Measurements from ENCODE around the gene LYPD6B.

The LYPD6B gene

DNA sequence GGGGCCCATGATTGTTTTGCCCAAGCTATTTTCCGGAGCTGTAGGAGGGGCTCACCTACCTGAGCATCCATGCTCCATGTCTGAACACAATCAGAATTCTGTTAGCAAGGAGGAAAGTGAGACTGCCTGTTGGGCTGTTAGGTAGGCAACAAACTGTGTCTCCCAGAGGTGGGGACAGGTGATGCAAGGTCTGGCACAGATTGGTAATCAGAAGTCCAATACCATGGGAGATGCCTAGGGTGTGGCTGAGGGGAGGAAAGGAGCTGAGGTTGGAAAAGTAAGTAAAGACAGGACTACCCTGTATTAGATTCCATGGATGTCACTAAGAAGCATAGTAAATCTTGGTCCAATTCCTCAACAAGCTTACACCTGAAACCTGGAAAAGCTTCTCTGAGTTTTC is 3.0 kb downstream of the LYPD6B start:
- no peak for DNase-seq (ENCODE audit: low read depth)

DNA sequence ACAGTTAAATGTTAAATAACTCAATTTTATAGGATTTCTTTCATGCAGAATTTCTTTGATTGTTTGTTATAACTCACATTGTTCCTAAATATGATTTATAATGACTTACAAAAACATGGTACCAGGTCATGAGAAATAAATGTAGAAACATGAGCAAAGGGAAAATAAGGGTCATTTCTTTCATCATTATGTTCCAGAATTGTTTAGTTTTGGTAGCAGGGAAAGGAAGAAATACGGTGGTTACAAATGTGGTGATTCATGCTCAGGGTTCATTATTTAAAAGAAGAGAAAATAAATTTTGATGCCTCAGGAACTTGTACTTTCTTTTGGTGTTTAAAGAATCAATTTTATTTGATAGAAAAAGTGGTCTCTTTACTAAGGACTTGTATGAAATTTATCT is 4.4 kb downstream of the LYPD6B start:
- no peak for DNase-seq (ENCODE audit: low read depth)

DNA sequence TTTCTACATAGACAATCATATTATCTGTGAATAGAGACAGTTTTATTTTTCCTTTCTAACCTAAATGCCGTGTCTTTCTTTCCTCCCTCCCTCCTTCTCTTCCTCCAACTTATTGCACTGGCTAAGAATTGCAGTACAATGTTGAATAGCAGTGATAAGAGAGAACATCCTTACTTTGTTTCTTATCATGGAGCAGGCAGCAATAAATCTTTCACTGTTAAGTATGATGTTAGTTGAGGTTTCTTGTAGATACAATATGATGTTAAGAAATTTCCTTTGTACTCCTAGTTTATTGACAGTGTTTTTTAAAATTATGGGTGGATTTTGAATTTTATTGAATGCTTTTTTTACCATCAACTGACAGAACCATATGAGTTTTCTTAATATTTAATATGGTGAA is 6.0 kb downstream of the LYPD6B start:
- DNase-seq (ENCODE audit: low read depth) = no peak

DNA sequence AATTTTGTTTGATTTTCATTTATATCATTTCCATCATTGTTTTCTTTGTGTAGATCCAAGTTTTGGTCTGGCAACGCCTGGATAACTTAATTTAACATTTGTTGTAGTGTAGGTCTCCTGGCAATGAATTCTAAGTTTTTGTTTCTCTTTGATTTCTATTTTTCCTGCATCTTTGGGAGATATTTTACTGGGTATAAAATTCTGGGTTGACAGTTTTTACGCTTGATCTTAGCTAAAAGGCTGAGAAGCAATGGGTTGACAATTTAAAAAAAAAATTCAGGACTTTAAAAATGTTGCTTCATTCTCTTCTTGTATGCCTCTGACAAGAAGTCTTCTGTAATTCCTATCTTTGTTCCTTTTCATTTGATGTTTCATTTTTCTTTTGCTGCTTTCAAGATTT is 8.6 kb downstream of the LYPD6B start:
- no peak for DNase-seq (ENCODE audit: low read depth)

DNA sequence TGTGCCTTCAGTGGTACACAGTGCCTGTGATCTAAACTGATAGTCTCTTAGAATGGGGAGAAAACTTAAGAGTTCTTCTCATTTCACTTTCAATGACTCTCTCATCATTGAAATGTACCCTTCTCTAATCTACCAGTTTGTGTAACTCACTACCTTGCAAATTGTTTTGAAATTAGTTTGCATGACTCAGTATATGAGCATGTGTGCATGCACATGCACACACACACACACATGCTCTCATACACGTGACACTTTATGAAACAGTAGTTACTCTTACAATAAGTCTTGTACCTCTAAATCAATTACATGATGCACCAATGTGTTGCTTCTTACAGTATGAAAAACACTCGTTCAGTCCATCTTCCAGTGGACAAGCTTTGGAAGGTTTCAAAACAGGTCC is 10.6 kb downstream of the LYPD6B start:
- no peak for DNase-seq (ENCODE audit: low read depth)

DNA sequence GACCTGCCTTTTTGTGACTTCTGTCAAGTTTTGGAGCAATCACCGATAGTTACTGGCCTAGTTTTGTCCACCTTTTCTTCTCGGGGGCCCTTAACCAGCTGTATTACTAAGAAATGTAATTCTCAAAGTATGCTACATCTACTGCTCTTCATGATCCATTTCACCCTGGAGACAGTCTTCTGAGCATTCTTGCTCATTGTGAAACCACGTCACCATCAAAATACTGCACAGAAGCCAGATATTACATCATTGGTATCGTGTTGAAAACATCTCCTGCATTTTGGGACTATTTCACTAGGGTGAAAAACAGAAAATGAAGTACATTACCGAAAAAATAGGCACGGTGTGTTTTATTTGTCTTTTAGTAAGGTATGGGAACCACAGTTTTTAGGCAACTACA is 11.7 kb downstream of the LYPD6B start:
- DNase-seq (ENCODE audit: low read depth) = no peak

DNA sequence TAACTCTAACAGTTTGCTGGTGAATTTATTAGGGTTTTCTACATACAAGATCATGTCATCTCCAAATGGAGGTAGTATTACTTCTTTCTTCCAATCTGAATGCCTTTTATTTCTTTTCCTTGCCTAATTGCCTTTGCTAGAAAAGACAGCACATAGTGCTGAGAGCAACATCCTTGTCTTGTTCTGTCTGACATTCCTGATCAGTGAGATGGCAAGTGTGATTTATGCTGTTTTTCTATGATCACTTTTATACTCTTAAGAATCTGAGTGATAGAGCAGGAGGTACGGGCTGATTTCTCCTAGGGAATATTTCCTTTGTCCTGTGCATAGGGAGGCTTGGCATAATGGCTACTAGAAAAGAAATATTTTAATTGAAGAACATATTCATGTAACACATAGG is 17.3 kb downstream of the LYPD6B start:
- DNase-seq (ENCODE audit: low read depth) = no peak

DNA sequence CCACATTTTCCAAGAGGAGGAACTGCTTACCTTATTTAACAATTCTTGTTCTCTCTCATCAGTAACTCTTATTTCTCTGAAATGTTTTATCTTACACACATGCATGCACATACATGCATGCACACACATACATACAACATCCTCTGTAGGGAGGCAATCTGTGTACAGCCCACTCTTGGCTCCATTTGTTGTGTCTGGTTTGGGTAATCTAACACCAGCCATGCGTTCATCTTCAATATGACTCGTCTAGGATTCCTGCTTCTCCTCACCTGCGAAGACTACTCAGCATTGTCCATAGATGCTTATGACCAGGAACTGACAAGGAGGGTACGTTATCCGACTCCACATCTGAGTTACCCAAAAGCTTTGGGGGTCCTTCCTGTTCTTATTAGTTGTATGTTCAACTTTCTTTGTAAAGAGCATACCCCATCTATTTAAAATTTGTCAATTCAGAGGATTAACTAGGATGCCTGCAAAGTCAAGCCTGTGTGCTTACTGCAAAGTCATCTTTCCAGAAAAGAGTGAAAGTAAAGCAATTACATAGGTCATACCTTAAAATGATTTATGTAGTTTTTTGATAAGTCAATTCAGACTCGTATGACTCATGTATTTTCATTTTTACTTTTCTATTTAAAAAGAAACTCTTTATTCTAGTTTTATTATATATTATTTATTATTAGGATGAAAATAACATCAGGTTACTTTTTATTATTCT is 18.2 kb downstream of the LYPD6B start:
- DNase-seq (ENCODE audit: low read depth) = no peak

DNA sequence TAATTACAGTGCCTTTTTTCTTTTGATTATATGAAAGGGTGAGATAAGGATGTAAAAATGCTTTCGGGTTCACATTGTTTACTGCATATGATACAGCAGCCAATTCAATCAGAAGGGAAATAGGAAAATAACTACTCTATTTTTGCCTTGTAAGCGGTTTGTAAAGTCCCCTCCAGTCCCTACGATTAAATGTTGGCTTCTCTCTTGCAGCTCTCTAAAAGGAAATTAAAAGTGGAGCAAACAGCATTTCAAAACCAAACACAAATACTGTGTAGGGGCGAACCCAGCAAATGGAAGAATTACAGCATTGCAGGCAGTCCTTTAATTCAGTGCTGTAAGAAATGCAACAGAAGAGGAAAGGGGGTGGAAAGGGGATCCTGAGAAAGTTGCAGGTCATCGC is 18.9 kb downstream of the LYPD6B start:
- DNase-seq (ENCODE audit: low read depth) = no peak

DNA sequence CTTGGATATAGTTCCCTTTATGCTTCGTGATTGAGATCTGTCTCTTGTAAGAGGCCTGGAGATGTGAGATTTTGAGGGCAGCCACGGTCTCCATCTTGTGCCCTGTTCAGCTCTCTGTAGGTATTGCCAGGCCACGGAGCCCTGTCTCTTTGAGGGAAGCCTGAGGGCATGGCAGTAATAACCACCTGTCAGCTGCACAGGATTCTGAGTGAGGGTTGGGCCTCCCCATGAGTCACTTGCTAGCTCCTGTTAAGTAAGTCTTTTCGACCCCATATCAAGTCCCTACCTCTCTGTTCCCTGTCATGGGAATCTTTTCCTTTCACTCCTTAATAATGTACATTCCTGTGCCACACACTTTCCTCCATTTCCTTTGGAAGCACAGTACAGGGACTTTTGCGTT is 20.4 kb downstream of the LYPD6B start:
- no peak for DNase-seq (ENCODE audit: low read depth)

DNA sequence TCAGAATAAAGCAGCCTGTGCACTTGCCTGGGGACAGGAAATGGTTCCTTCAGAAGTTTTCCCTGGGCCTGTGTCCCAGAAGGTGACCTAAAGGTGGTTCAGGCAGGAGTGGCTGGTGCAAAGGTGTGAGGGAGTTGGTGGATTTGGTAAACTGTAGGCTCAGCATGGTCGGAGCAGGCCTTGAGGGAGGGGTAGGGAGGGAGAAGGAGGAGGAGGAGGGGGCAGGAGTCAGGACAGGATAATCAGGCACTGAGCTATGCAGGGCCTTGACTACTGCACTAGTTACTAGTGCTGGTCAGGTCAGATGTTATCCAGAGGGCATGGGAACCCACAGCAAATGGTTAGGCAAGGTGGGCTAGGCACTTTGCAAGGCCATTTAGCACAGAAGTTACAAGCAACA is 21.3 kb downstream of the LYPD6B start:
- no peak for DNase-seq (ENCODE audit: low read depth)

DNA sequence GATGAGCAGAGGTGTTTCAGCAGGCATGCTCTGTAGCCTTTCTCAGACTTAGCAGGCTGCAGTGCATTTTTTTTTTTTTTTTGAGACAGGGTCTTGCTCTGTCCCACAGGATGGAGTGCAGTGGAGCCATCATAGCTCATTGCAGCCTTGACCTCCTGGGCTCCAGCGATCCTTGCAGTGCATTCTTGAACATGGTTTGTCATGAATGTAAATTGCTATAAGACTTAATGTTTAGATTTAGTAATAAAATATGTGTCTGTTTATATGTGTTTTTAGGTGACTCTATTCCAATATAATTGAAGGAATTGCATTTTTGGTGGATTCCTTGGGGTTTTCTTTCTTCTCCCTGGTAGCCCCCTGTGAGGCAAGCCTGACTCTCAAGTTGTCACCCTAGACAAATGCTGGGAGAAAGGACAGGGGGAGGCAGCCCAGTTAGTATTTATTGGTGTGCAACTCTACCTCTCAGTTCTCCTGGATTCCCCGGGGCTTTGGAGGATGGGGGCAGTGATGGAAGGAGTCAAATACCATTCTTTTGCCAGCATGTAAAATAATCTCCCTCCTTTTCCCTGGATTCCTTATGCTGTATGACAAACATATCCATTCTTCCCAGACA is 22.7 kb downstream of the LYPD6B start:
- DNase-seq (ENCODE audit: low read depth) = no peak

DNA sequence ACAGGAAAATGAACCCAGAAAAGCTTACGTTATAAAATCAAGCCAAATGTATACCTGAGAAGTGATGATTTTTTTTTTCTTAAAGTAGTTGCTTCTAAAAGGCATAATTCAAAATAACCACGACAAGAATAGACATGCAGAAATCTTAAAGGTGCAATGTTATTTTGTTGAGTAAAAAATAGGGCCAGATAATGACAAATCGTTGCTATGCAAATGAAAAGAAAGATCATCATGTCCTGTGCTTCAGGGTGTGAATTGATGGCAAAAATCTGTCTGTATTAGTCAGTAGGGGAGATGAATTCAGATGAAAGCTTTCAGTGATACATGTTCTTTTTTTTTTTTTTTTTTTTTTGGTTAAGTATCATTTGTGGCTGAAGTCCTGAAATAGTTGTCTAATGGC is 24.0 kb downstream of the LYPD6B start:
- DNase-seq (ENCODE audit: low read depth) = no peak

DNA sequence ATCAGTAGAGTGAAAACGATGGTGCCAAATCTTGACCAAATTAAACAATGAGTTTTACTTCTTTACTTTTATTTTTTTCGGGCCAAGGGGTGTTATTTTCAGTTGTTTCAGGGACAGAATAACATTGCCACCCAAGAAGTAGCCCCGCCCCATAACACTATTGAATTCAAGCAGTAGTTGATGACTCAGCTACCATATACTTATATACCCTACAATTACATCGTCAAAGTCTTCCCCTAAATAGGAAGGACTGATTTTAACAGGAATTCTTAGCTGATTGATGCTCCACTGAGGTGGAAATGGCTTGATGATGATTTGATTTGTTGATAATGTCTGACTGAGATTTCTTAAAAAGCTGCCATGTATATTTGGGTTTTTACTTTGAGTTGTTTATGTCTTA is 24.7 kb downstream of the LYPD6B start:
- DNase-seq (ENCODE audit: low read depth) = no peak

DNA sequence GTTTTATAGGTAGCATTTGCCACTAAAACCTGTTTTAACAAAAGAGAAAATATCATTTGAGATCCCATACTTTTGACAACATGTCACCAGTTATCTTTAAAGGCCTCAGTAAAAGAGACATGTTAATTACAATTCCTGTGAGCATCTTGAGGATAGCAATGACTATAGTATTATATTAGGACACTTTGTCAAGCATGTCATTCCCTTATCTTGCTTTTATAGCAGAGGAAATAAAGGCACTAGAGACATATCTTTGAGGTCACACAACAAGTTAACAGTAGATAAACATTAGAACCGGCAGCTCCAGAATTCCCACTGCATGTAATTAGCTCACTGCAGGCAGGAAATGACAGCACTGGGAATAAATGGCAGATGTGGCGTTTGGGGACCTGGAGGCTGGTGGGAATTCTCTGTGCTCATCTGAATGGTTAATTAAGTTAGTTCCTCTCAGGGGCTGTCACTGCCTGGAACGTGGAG is 25.9 kb downstream of the LYPD6B start:
- no peak for DNase-seq (ENCODE audit: low read depth)

DNA sequence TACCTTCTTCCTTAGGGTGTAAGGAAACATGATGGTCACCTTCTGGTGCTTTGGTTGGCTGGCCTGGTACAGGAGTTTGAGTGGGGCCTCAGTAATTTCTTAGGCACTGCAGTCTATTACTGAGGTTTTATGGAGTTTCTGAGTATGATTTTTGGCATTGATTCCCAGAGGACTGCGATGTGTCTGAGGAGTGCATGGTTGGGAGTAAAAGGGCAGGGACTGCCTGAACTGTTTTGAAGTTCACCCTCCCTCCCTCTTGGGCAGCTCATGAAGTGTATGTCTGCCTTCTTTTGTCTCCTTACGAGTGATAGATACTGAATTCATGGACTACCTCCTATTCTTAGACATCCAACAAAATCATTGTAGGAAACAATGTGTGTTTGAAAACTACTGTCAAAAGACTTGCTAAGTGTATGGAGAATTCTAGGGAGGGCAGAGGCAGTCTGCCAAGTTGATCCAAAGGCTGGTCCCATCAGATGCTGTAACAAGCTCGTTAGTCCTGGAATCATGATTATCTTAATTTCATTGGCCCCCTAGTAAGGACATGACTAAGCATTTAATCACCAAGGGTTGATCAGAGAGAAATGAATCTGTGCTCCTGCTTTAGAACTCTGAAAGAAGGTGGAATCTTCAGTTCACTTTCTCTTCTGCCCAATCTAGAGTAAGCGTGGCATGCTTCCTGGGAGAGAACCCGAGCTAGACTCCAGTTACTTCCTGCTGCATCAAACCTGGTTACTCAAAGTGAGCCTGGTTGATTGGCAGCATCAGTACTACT is 26.5 kb downstream of the LYPD6B start:
- no peak for DNase-seq (ENCODE audit: low read depth)

DNA sequence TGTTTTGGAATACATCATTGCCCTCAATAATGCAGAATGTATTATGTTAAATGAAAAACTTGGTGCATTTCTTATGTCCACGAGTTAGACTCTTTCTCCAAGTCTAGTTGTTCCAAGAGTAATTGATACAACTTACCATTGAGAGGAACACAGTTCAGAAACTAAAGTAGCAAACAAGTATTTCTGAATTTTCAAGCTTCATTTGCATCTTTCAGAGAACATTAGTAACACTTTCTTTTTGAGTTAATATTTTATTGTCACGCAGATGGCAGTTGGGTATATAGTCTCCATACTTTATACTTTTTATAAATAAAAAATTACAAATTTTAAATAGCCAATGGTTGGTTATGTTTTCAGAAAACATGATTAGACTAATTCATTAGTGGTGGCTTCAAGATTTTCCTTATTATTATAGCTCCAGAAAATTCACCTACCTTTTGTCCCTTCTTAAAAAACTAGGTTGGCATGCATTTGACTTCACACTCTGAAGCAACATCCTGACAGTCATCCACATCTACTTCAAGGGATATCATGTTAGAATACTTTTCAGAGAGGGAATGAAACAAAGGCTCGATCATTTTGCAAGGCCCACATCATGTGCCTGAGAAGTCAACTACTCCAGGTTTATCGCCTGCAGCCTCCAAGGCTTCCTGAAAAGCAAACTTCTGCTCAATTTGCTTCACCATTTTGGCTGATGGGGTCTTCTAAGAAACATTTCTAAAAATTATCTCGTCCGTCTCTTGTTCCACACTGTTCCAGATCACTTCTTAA is 29.9 kb downstream of the LYPD6B start:
- no peak for DNase-seq (ENCODE audit: low read depth)

DNA sequence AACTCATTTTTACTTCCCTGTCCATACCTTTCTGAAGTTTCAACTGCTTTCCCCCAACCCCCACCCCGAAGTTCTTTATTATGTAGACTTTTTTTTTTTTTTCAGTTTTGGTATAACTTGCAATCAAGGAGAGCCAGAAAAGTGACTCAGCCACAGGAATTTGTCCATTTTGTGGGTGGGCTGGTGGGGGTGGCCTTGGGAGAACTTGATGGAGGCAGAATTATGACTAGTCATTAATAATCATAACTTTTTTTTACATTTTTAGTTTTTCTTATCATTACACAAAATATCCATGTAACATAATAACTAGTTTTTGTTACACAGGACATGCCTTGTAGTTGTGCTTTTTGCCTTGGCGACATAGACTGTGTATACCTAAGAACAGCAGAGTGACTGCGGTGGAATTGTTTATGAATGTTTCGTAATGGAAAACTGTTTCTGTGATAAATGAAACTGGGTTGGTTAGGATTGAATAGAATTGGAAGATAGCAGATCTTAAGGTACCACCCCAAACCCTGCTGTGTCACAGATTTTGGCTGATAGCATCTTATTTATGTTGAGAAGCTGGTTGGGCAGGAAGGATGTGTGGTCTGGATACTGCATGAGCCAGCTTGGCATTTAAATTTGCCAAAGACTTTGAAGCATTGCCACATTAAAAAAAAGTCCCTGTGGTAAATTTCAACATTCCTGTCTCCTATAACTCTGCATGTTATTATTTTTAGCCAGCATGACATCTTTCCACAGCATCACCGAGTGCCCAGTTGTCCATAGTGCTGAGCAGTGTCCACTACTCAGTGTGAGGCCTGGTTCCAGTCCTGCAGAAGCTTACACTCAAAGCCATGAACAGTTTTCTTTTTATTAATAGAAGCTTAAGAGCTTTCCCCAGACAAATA is 30.7 kb downstream of the LYPD6B start:
- no peak for DNase-seq (ENCODE audit: low read depth)

DNA sequence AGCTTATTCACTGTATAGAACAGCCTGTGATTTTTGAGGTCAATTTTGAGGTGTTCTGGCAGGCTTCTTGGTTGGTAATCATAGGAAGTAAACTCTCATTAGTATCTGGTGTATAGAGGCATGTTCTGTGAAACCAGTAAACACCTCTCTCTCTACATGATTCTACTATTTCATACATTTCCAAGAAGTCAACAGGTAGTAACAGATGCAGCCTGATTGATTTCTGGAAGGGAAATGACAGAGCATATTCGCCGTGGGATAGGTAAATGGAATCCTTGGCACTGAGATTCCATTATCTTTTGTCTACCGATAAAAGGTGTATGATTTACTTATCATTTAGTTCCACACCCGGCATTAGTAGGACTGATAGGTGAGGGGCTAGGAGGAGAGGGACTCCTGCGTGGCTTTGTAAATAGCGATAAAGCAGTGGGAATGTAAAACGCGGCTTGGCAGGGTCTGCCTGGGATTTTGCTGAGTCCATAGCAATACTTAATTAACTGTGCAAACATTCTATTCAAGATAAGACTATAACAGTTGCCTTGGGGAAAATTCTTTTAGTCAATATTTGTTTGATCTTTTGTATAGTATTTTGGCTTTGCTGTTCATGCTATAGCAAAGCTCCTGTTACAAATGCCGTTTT is 32.3 kb downstream of the LYPD6B start:
- no peak for DNase-seq (ENCODE audit: low read depth)

DNA sequence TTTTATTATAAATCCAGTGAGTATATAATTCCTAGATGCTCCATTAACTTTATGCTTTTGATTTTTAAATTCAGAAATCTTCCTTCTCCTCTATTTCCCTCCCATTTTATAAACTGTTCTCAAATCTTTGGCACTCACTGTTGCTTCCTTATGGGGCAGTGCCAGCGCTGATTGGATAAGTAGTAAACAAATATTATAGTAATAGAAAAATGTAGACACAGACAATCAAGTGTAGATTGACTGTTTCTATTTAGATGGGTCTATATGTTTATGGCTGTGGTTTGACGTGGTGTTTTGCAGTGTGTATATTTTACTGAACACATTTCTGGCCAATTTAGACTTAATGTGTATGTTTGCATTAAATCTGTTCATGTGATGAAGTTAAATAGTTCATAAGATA is 36.6 kb downstream of the LYPD6B start:
- DNase-seq (ENCODE audit: low read depth) = no peak

DNA sequence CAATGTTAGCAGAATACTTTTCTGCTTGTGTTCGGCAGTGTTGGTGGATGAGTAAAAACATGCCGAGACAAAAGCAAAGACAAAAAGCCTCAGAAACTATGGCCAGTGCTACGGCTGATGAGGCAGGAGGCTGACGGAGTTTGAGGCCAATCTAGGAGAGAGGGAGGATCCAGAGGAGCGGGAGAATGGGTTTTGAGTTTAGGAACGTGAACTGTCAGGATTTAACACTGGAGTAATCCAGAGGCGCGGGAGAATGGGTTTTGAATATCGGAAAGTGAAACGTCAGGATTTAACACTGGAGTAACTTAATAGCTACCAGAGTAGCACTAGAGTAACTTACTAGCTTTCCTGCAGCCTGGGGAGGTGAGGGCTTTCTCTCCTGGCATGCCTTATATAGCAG is 37.4 kb downstream of the LYPD6B start:
- DNase-seq (ENCODE audit: low read depth) = no peak
